VCaP (cell line): Measurements from ENCODE around the gene ZNF337.
A peak's percentile ranks its signal among the peaks of the same experiment; 100 is the strongest.
"Not testable (repeated sequence)": the region's sequence is repeated elsewhere in the genome, so short reads cannot be mapped to it uniquely, and the experiment has no call there.

Experiments used
- H3K27ac ChIP-seq: fragments of 450-650 bp; 2 replicates; pipeline ENCODE4 v1.5.1; 2017
- TF ChIP-seq, protein P1 (sequence below): fragments of 450-650 bp; conservative IDR thresholded peaks from 2 replicates; pipeline ENCODE4 v1.5.1; 2017; ENCODE audit warnings: mild to moderate bottlenecking, moderate library complexity

The ZNF337 gene

DNA sequence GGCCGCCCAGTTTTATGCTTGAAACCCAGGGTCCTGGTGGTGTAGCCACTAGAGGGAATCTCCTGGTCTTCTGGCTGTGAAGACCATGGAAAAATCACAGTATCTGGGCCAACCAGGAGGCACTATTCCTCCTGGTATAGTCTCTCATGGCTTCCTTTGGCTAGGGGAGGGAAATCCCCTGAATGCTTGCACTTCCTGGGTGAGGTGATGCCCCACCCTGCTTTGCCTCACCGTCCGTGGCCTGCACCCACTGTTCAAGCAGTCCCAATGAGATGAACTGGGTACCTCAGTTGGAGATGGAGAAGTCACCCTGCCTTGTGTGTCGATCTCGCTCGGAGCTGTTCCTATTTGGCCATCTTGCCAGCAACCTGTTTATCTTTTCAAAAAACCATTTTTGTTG is 10.1 kb upstream of the ZNF337 start:
- no peak overlapping the region for H3K27ac ChIP-seq
- TF ChIP-seq, protein P1, sequence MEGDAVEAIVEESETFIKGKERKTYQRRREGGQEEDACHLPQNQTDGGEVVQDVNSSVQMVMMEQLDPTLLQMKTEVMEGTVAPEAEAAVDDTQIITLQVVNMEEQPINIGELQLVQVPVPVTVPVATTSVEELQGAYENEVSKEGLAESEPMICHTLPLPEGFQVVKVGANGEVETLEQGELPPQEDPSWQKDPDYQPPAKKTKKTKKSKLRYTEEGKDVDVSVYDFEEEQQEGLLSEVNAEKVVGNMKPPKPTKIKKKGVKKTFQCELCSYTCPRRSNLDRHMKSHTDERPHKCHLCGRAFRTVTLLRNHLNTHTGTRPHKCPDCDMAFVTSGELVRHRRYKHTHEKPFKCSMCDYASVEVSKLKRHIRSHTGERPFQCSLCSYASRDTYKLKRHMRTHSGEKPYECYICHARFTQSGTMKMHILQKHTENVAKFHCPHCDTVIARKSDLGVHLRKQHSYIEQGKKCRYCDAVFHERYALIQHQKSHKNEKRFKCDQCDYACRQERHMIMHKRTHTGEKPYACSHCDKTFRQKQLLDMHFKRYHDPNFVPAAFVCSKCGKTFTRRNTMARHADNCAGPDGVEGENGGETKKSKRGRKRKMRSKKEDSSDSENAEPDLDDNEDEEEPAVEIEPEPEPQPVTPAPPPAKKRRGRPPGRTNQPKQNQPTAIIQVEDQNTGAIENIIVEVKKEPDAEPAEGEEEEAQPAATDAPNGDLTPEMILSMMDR, result no peak

DNA sequence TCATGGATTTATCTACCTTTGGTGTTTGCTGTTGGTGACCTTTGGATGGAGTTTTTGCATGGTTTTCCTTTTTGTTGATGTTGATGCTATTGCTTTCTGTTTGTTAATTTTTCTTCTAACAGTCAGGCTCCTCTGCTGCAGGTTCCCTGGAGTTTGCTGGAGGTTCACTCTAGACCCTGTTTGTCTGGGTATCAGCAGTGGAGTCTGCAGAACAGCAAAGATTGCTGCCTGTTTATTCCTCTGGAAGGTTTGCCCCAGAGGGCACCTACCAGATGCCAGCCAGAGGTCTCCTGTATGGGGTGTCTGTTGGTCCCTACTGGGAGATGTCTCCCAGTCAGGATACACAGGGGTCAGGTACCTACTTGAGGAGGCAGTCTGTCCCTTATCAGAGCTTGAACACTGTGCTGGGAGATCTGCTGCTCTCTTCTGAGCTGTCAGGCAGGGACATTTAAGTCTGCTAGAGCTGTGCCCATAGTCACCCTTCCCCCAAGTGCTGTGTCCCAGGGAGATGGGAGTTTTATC is 9.2 kb upstream of the ZNF337 start:
- TF ChIP-seq, protein P1, result no peak

DNA sequence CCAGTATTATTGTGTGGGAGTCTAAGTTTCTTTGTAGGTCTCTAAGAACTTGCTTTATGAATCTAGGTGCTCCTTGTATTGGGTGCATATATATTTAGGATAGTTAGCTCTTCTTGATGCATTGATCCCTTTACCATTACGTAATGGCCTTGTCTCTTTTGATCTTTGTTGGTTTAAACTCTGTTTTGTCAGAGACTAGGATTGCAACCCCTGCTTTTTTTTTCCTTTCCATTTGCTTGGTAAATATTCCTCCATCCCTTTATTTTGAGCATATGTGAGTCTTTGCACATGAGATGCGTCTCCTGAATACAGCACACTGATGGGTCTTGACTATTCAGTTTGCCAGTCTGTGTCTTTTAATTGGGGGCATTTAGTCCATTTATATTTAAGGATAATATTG is 7.7 kb upstream of the ZNF337 start:
- H3K27ac ChIP-seq, result not testable (repeated sequence)

More for the DNA sequence above, 9.2 kb upstream of the ZNF337 start:
- H3K27ac ChIP-seq, result no peak overlapping the region

DNA sequence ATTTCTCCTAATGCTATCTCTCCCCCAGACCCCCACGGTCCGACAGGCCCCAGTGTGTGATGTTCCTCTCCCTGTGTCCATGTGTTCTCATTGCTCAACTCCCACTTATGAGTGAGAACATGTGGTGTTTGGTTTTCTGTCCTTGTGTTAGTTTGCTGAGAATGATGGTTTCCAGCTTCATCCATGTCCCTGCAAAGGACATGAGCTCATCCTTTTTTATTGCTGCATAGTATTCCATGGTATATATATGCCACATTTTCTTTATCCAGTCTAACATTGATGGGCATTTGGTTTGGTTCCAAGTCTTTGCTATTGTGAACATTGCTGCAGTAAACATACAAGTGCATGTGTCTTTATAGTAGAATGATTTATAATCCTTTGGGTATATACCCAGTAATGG is 4.2 kb upstream of the ZNF337 start:
- not testable (repeated sequence) for H3K27ac ChIP-seq

DNA sequence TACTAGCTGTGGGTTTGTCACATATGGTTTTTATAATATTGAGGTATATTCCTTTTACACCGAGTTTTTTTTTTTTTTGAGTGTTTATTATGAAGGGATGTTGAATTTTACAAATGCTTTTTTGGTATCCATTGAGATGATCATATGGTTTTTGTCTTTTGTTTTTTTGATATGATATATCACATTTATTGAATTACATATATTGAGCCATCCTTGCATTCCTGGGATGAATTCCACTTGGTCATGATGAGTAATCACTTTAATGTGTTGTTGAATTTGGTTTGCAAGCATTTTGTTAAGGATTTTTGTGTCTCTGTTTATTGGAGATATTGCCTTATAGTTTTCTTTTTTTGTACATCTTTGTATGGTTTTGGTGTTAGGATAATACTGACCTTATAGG is 3.3 kb upstream of the ZNF337 start:
- TF ChIP-seq, protein P1, result no peak
- H3K27ac ChIP-seq, result no peak overlapping the region

DNA sequence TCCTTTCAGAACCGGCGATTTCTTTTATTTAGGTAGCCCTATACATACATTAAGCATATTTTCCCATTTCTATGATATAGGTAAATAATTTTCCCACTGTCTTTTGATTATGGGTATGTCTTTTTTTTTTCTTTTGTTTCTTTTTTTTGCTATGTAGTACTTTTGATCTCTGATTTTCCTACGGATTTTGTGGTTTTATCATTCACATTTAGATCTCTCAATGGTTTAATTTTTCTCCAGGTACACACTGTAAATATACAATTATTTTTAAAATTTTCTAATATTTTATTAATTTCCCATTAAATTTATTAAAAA is 436 bp upstream of the ZNF337 start:
- H3K27ac ChIP-seq, result peak overlapping the region; percentile 92

DNA sequence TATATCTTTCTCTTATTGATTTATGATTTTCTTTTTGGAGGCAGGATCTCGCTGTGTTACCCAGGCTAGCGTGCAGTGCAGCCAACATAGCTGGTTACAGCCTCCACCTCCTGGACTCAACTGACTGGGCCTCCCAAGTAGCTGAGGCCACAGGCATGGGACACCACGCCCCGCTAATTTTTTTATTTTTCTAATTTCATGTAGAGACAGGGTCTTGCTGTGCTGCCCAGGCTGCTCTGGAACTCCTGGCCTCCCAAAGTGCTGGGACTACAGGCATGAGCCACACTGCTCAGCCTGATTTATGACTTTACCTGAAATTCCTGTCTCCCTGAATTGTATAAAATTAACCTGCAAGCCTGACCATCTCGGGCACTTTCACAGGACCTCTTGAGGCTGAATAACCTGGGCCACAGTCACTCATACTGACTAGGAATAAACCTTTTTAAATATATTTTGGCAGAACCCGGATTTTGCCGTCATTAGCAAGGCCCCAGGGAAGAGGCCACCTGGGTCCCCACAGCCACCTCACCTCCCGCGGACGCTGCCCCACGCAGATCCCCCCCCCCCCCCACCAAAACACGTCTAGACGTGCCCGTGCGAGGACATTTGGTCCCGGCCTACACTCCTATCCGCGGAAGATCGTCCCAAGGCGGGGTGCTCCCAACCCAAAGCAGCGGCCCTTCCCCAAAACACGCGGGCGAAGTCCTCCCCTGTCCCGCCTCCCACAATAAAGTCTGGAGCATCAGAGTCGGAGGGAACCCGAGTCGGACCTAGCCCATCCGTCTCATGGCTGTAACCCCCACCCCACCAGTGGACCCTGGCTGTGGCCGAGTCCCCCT is 902 bp downstream of the ZNF337 start:
- TF ChIP-seq, protein P1, result no peak
- H3K27ac ChIP-seq, result peak overlapping the region; percentile 92

More for the DNA sequence above, 436 bp upstream of the ZNF337 start:
- TF ChIP-seq, protein P1, result no peak

DNA sequence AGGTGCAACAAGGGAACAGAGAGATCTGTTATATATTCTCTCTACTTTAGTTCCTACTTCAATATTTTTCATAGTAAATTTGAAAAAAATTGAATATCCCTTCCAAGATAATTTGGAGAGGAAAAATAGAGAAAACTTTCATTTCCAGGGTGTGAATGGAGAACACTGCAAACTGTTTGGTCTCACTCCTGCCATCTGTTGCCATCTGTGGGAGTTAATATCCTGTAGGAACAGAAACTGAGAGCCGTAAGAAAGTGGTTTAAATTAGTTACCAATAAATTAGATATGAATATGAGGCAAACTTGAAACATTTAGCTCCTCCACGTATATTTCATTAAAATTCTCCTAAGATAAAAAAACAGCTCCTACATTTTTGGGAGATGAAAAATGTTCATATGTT is 4.2 kb downstream of the ZNF337 start:
- no peak overlapping the region for H3K27ac ChIP-seq
- TF ChIP-seq, protein P1, result no peak

DNA sequence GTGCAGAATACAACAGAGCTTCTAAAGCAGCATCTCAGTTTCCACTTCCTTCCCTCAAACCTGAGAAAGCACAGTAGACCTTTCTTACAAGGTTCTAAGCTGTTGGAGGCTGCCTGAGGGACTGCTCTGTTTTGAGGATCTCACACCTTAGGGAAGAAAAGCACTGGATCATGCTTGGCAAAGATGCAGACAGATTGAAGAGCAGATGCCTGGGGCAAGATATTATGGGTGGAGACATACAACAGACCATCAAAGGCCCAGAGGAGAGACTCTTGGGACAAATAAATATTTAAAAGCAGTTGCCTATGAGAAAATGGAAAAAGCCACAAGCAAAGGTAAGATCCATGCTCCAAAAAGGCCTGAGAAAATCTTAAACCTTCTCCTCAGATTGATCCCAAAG is 6.2 kb downstream of the ZNF337 start:
- TF ChIP-seq, protein P1, result no peak
- no peak overlapping the region for H3K27ac ChIP-seq
